Measurements from ENCODE around the gene LYPD6B.
A peak's percentile ranks its signal among the peaks of the same experiment; 100 is the strongest.

The LYPD6B gene

GRCh38 chr2:149082079-149082478, 43.6 kb downstream of the LYPD6B start:
- H3K4me1 ChIP-seq (ENCODE audit: control insufficient read depth, low read depth, low read length), result peaks cover 23% of the 10 kb centered on the region
- no peaks in the 10 kb centered on the region for H3K27me3 ChIP-seq (ENCODE audit: insufficient read depth, low read length, poor library complexity)
- no peak for DNase-seq
- H2AK5ac ChIP-seq (ENCODE audit: low read length), result peak overlapping the region; percentile 29
- no peaks in the 10 kb centered on the region for H3K36me3 ChIP-seq (ENCODE audit: control insufficient read depth, insufficient read depth, low read length)
- H2BK15ac ChIP-seq (replicated peaks; ENCODE audit: low read depth), result no peak overlapping the region
- no peak overlapping the region for H4K8ac ChIP-seq (ENCODE audit: low read depth, low read length)
- H3K4me2 ChIP-seq (ENCODE audit: low read length), result no peak overlapping the region
- no peak overlapping the region for H3K4me3 ChIP-seq (ENCODE audit: low read length)
- no peak overlapping the region for H3K56ac ChIP-seq (ENCODE audit: low read length)
- H3K4ac ChIP-seq (ENCODE audit: low read depth, low read length), result no peak overlapping the region
- no peak overlapping the region for H4K5ac ChIP-seq (ENCODE audit: low read length)
- H3K79me2 ChIP-seq (ENCODE audit: control insufficient read depth, insufficient read depth, low read length), result no peaks in the 10 kb centered on the region
- no CpG with 5 or more reads among the region's 3 CpGs for WGBS (ENCODE audit: extremely low coverage, insufficient coverage, low lambda C conversion rate)
- H3K79me1 ChIP-seq (ENCODE audit: low read length), result no peaks in the 10 kb centered on the region
- H2BK120ac ChIP-seq (ENCODE audit: low read depth, low read length), result no peak overlapping the region
- peak overlapping the region; percentile 10 for H2BK5ac ChIP-seq (ENCODE audit: low read length)
- H3K18ac ChIP-seq (ENCODE audit: low read length), result peak overlapping the region; percentile 82
- no peak overlapping the region for H3K27ac ChIP-seq (ENCODE audit: low read depth, low read length)
- no peak overlapping the region for H3K23ac ChIP-seq (ENCODE audit: low read length)
- H3K9ac ChIP-seq (ENCODE audit: low read length), result no peak overlapping the region

DNA sequence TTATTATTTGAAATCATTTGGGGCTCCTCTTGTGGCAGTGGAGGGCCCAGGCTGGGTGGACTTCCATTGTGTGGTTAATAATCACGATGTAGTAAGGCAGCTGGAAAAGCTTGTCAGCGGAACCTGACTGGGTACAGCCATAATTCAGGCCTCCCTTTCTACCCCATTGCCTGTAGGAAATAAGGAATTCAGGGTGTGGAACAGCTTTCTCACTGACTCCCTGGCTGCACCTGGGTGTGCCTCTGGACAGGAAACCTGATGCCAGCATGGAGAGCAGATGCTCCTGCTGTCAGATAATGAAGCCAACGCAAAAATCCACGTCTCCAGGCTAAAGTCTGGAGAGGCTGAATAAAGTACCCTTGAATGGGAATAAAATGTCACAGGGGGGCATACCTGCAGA, 44.2 kb downstream of the LYPD6B start:
- Histone ChIP-seq H3K36me3 (ENCODE audit: control insufficient read depth, insufficient read depth, low read length) (no peaks in the 10 kb centered on the region), H3K18ac (ENCODE audit: low read length) (peak overlapping the region; percentile 70), H2BK5ac (ENCODE audit: low read length) (peak overlapping the region; percentile 56), H2AK5ac (ENCODE audit: low read length) (no peak overlapping the region), H3K27me3 (ENCODE audit: insufficient read depth, low read length, poor library complexity) (no peaks in the 10 kb centered on the region), H4K5ac (ENCODE audit: low read length) (no peak overlapping the region), H3K23ac (ENCODE audit: low read length) (no peak overlapping the region), H3K4me1 (ENCODE audit: control insufficient read depth, low read depth, low read length) (peaks cover 20% of the 10 kb centered on the region), H3K4ac (ENCODE audit: low read depth, low read length) (peak overlapping the region; percentile 43), H4K8ac (ENCODE audit: low read depth, low read length) (no peak overlapping the region), H3K27ac (ENCODE audit: low read depth, low read length) (no peak overlapping the region), H3K79me2 (ENCODE audit: control insufficient read depth, insufficient read depth, low read length) (no peaks in the 10 kb centered on the region), H3K4me2 (ENCODE audit: low read length) (no peak overlapping the region), H2BK120ac (ENCODE audit: low read depth, low read length) (no peak overlapping the region), H3K79me1 (ENCODE audit: low read length) (no peaks in the 10 kb centered on the region), H2BK15ac (replicated peaks; ENCODE audit: low read depth) (no peak overlapping the region), H3K9ac (ENCODE audit: low read length) (peak overlapping the region; percentile 8), H3K56ac (ENCODE audit: low read length) (peak overlapping the region; percentile 17), H3K4me3 (ENCODE audit: low read length) (no peak overlapping the region)
- no CpG with 5 or more reads among the region's 4 CpGs for WGBS (ENCODE audit: extremely low coverage, insufficient coverage, low lambda C conversion rate)
- DNase-seq, result no peak

GRCh38 chr2:149084924-149085795, 46.7 kb downstream of the LYPD6B start:
- no peak overlapping the region for H2AK5ac ChIP-seq (ENCODE audit: low read length)
- peaks cover 11% of the 10 kb centered on the region for H3K4me1 ChIP-seq (ENCODE audit: control insufficient read depth, low read depth, low read length)
- H3K79me2 ChIP-seq (ENCODE audit: control insufficient read depth, insufficient read depth, low read length), result no peaks in the 10 kb centered on the region
- H3K4me3 ChIP-seq (ENCODE audit: low read length), result no peak overlapping the region
- no peak overlapping the region for H2BK5ac ChIP-seq (ENCODE audit: low read length)
- H3K4ac ChIP-seq (ENCODE audit: low read depth, low read length), result no peak overlapping the region
- H3K4me2 ChIP-seq (ENCODE audit: low read length), result no peak overlapping the region
- no peaks in the 10 kb centered on the region for H3K79me1 ChIP-seq (ENCODE audit: low read length)
- H3K27ac ChIP-seq (ENCODE audit: low read depth, low read length), result no peak overlapping the region
- H2BK120ac ChIP-seq (ENCODE audit: low read depth, low read length), result no peak overlapping the region
- no peak overlapping the region for H2BK15ac ChIP-seq (replicated peaks; ENCODE audit: low read depth)
- H3K27me3 ChIP-seq (ENCODE audit: insufficient read depth, low read length, poor library complexity), result no peaks in the 10 kb centered on the region
- H3K36me3 ChIP-seq (ENCODE audit: control insufficient read depth, insufficient read depth, low read length), result no peaks in the 10 kb centered on the region
- H3K56ac ChIP-seq (ENCODE audit: low read length), result no peak overlapping the region
- DNase-seq, result no peak
- H4K8ac ChIP-seq (ENCODE audit: low read depth, low read length), result no peak overlapping the region
- no CpG with 5 or more reads among the region's 7 CpGs for WGBS (ENCODE audit: extremely low coverage, insufficient coverage, low lambda C conversion rate)
- no peak overlapping the region for H4K5ac ChIP-seq (ENCODE audit: low read length)
- no peak overlapping the region for H3K18ac ChIP-seq (ENCODE audit: low read length)
- H3K9ac ChIP-seq (ENCODE audit: low read length), result no peak overlapping the region
- no peak overlapping the region for H3K23ac ChIP-seq (ENCODE audit: low read length)

DNA sequence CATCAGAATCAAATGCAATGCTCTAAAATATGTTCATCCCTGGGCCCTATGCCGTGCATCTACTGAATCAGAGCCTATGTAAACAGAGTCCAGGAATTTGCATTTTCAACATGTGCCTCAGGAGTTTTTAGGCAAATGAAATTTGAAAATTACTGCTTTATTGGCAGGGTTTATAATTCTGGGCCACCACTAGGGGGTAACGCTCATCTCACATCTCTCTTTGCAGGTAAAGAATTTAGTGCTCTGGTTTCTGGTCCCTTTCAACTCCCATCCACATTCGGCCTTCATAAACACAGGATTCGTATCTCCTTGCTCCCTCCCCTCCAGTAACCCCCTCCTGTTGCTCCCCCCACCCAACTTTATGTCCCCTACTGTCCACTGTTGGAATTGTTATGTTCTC, 49.3 kb downstream of the LYPD6B start:
- peak; percentile 55 for DNase-seq
- Histone ChIP-seq H2BK5ac (ENCODE audit: low read length) (no peak overlapping the region), H2AK5ac (ENCODE audit: low read length) (no peak overlapping the region)

GRCh38 chr2:149089068-149089467, 50.6 kb downstream of the LYPD6B start:
- H2AK5ac ChIP-seq (ENCODE audit: low read length), result no peak overlapping the region
- H3K36me3 ChIP-seq (ENCODE audit: control insufficient read depth, insufficient read depth, low read length), result no peaks in the 10 kb centered on the region
- H3K79me1 ChIP-seq (ENCODE audit: low read length), result no peaks in the 10 kb centered on the region
- H2BK15ac ChIP-seq (replicated peaks; ENCODE audit: low read depth), result no peak overlapping the region
- no peak overlapping the region for H2BK120ac ChIP-seq (ENCODE audit: low read depth, low read length)
- no peak overlapping the region for H3K56ac ChIP-seq (ENCODE audit: low read length)
- no peak overlapping the region for H3K9ac ChIP-seq (ENCODE audit: low read length)
- H2BK5ac ChIP-seq (ENCODE audit: low read length), result no peak overlapping the region
- H3K79me2 ChIP-seq (ENCODE audit: control insufficient read depth, insufficient read depth, low read length), result no peaks in the 10 kb centered on the region
- no peak for DNase-seq
- H3K23ac ChIP-seq (ENCODE audit: low read length), result no peak overlapping the region
- H4K8ac ChIP-seq (ENCODE audit: low read depth, low read length), result no peak overlapping the region
- no peak overlapping the region for H3K4ac ChIP-seq (ENCODE audit: low read depth, low read length)
- no peaks in the 10 kb centered on the region for H3K4me1 ChIP-seq (ENCODE audit: control insufficient read depth, low read depth, low read length)
- H3K4me2 ChIP-seq (ENCODE audit: low read length), result no peak overlapping the region
- H4K5ac ChIP-seq (ENCODE audit: low read length), result no peak overlapping the region
- H3K27me3 ChIP-seq (ENCODE audit: insufficient read depth, low read length, poor library complexity), result no peaks in the 10 kb centered on the region
- no peak overlapping the region for H3K18ac ChIP-seq (ENCODE audit: low read length)
- no peak overlapping the region for H3K4me3 ChIP-seq (ENCODE audit: low read length)
- no peak overlapping the region for H3K27ac ChIP-seq (ENCODE audit: low read depth, low read length)

More for the DNA sequence above, 49.3 kb downstream of the LYPD6B start:
- Histone ChIP-seq H4K8ac (ENCODE audit: low read depth, low read length) (no peak overlapping the region), H3K27ac (ENCODE audit: low read depth, low read length) (no peak overlapping the region), H3K23ac (ENCODE audit: low read length) (no peak overlapping the region), H3K79me2 (ENCODE audit: control insufficient read depth, insufficient read depth, low read length) (no peaks in the 10 kb centered on the region), H3K4me3 (ENCODE audit: low read length) (no peak overlapping the region), H3K9ac (ENCODE audit: low read length) (no peak overlapping the region), H3K56ac (ENCODE audit: low read length) (no peak overlapping the region), H3K79me1 (ENCODE audit: low read length) (no peaks in the 10 kb centered on the region), H4K5ac (ENCODE audit: low read length) (no peak overlapping the region), H3K27me3 (ENCODE audit: insufficient read depth, low read length, poor library complexity) (no peaks in the 10 kb centered on the region), H2BK120ac (ENCODE audit: low read depth, low read length) (no peak overlapping the region), H3K18ac (ENCODE audit: low read length) (no peak overlapping the region), H3K4ac (ENCODE audit: low read depth, low read length) (no peak overlapping the region), H3K4me1 (ENCODE audit: control insufficient read depth, low read depth, low read length) (peaks cover 1% of the 10 kb centered on the region), H3K36me3 (ENCODE audit: control insufficient read depth, insufficient read depth, low read length) (no peaks in the 10 kb centered on the region), H3K4me2 (ENCODE audit: low read length) (no peak overlapping the region), H2BK15ac (replicated peaks; ENCODE audit: low read depth) (no peak overlapping the region)
- no CpG with 5 or more reads among the region's 4 CpGs for WGBS (ENCODE audit: extremely low coverage, insufficient coverage, low lambda C conversion rate)

- H3K36me3 ChIP-seq (ENCODE audit: control insufficient read depth, insufficient read depth, low read length), result no peaks in the 10 kb centered on the region
- no peak overlapping the region for H2AK5ac ChIP-seq (ENCODE audit: low read length)
- no peak overlapping the region for H4K5ac ChIP-seq (ENCODE audit: low read length)
- H2BK120ac ChIP-seq (ENCODE audit: low read depth, low read length), result no peak overlapping the region
- no peak overlapping the region for H3K27ac ChIP-seq (ENCODE audit: low read depth, low read length)
- no peak overlapping the region for H3K4me3 ChIP-seq (ENCODE audit: low read length)
- H2BK15ac ChIP-seq (replicated peaks; ENCODE audit: low read depth), result no peak overlapping the region
- H2BK5ac ChIP-seq (ENCODE audit: low read length), result no peak overlapping the region
- no peaks in the 10 kb centered on the region for H3K4me1 ChIP-seq (ENCODE audit: control insufficient read depth, low read depth, low read length)
- no peak overlapping the region for H3K4me2 ChIP-seq (ENCODE audit: low read length)
- no peak for DNase-seq
- H3K4ac ChIP-seq (ENCODE audit: low read depth, low read length), result no peak overlapping the region
- no peaks in the 10 kb centered on the region for H3K79me2 ChIP-seq (ENCODE audit: control insufficient read depth, insufficient read depth, low read length)
- H3K79me1 ChIP-seq (ENCODE audit: low read length), result no peaks in the 10 kb centered on the region
- no CpG with 5 or more reads among the region's 2 CpGs for WGBS (ENCODE audit: extremely low coverage, insufficient coverage, low lambda C conversion rate)
- H3K18ac ChIP-seq (ENCODE audit: low read length), result no peak overlapping the region
- H3K56ac ChIP-seq (ENCODE audit: low read length), result no peak overlapping the region
- H3K9ac ChIP-seq (ENCODE audit: low read length), result no peak overlapping the region
- no peak overlapping the region for H3K23ac ChIP-seq (ENCODE audit: low read length)
- no peaks in the 10 kb centered on the region for H3K27me3 ChIP-seq (ENCODE audit: insufficient read depth, low read length, poor library complexity)
- H4K8ac ChIP-seq (ENCODE audit: low read depth, low read length), result no peak overlapping the region
These were observed 52.2 kb downstream of the LYPD6B start for GRCh38 chr2:149090706-149091105.
